K562 (cell line): ENCODE data around the gene VILL. TPM values are rescaled to one million over a fixed set of nuclear protein-coding genes. Genes with fewer than 3 reads are reported as not detected.

ENCODE experiments used
- ATF1 ChIP-seq, 2 experiments: fragments of 450-650 bp in 1 of 2; IDR thresholded peaks; 2 replicates each; pipeline ENCODE4 v1.6.1; 2016; ENCODE audit warnings: missing compliant biosample characterization in 1 of 2, missing genetic modification characterization in 1 of 2
- CC2D1A ChIP-seq: fragments of 450-650 bp; IDR thresholded peaks from 2 replicates; pipeline ENCODE4 v1.6.1; 2017; ENCODE audit warnings: mild to moderate bottlenecking
- HNRNPK ChIP-seq: fragments of 200-400 bp; formaldehyde crosslinking; IDR thresholded peaks from one replicate; pipeline ENCODE4 v1.6.1; 2018; ENCODE audit warnings: mild to moderate bottlenecking, low read depth, low read length; ENCODE audit not compliant: poor library complexity, severe bottlenecking
- JUN ChIP-seq, 2 experiments: sonication (generic) in 1 of 2; formaldehyde crosslinking in 1 of 2; IDR thresholded peaks; 2 replicates each; pipeline versions ENCODE4 v1.6.1 to v1.8.0; 2012 to 2022; ENCODE audit warnings: borderline replicate concordance in 2 of 2, mild to moderate bottlenecking in 2 of 2, improper control_type of control experiment in 1 of 2, low read depth in 1 of 2, low read length in 1 of 2, missing genetic modification reagents in 1 of 2
- L3MBTL2 ChIP-seq: fragments of 450-650 bp; IDR thresholded peaks from 2 replicates; pipeline ENCODE4 v1.6.1; 2016; ENCODE audit warnings: mild to moderate bottlenecking, moderate library complexity
- LARP7 ChIP-seq: fragments of 450-650 bp; IDR thresholded peaks from 2 replicates; pipeline ENCODE4 v1.6.1; 2016
- MAZ ChIP-seq, 2 experiments: fragments of 450-650 bp in 1 of 2; sonication (generic) in 1 of 2; formaldehyde crosslinking; IDR thresholded peaks in 1 of 2; conservative IDR thresholded peaks in 1 of 2; 2 replicates each; pipeline versions ENCODE4 v1.4.0 to v1.5.0; 2020; ENCODE audit warnings: mild to moderate bottlenecking in 1 of 2, missing genetic modification reagents in 1 of 2
- MEF2D ChIP-seq: conservative IDR thresholded peaks from 2 replicates; pipeline ENCODE4 v1.6.1; 2016; ENCODE audit warnings: low read depth, missing genetic modification characterization, missing compliant biosample characterization
- MTA1 ChIP-seq: fragments of 450-650 bp; IDR thresholded peaks from 2 replicates; pipeline ENCODE4 v1.6.1; 2017; ENCODE audit warnings: borderline replicate concordance
- MYBL2 ChIP-seq, 2 experiments: fragments of 450-650 bp in 1 of 2; sonication (generic) in 1 of 2; formaldehyde crosslinking in 1 of 2; IDR thresholded peaks; 2 replicates each; pipeline versions ENCODE4 v1.6.1 to v1.8.1; 2017 to 2022; ENCODE audit warnings: borderline replicate concordance in 1 of 2, inconsistent platforms in 1 of 2, low read depth in 1 of 2, mild to moderate bottlenecking in 1 of 2, missing genetic modification reagents in 1 of 2, moderate library complexity in 1 of 2
- MYC ChIP-seq, 2 experiments: fragments of 250-450 bp in 1 of 2; sonication (Bioruptor Pico) in 1 of 2; IDR thresholded peaks; 2 replicates each; pipeline versions ENCODE4 v1.5.1 to v1.6.1; 2012 to 2021; ENCODE audit warnings: low read depth in 2 of 2, borderline replicate concordance in 1 of 2, improper control_type of control experiment in 1 of 2, low read length in 1 of 2, mild to moderate bottlenecking in 1 of 2, moderate library complexity in 1 of 2
- NFIC ChIP-seq: fragments of 450-650 bp; IDR thresholded peaks from 2 replicates; pipeline ENCODE4 v1.6.1; 2017; ENCODE audit warnings: mild to moderate bottlenecking, inconsistent platforms
- NFIX ChIP-seq: fragments of 250-450 bp; sonication (Bioruptor Pico); IDR thresholded peaks from 2 replicates; pipeline ENCODE4 v1.4.0; 2020; ENCODE audit warnings: low read depth, mild to moderate bottlenecking, moderate library complexity
- NR2C1 ChIP-seq, 2 experiments: fragments of 450-650 bp; IDR thresholded peaks; 2 replicates each; pipeline ENCODE4 v1.6.1; 2017; ENCODE audit warnings: mild to moderate bottlenecking in 2 of 2, antibody characterized with exemption in 1 of 2, inconsistent platforms in 1 of 2, missing compliant biosample characterization in 1 of 2, missing genetic modification characterization in 1 of 2
- PML ChIP-seq: IDR thresholded peaks from 2 replicates; pipeline ENCODE4 v1.6.1; 2012; ENCODE audit warnings: low read length, inconsistent platforms
- POLR2AphosphoS2 ChIP-seq: IDR thresholded peaks from 2 replicates; pipeline ENCODE4 v1.6.1; 2012; ENCODE audit warnings: low read length, improper control_type of control experiment
- RUNX1 ChIP-seq: sonication (generic); IDR thresholded peaks from 2 replicates; pipeline ENCODE4 v1.6.1; 2016; ENCODE audit warnings: antibody characterized with exemption, low read depth
- SMAD4 ChIP-seq: fragments of 250-450 bp; sonication (Bioruptor Pico); conservative IDR thresholded peaks from 2 replicates; pipeline ENCODE4 v1.8.0; 2021; ENCODE audit warnings: inconsistent platforms, mild to moderate bottlenecking, moderate library complexity
- SMARCB1 ChIP-seq: IDR thresholded peaks from 2 replicates; pipeline ENCODE4 v1.6.1; 2011; ENCODE audit warnings: improper control_type of control experiment, low read depth; ENCODE audit not compliant: insufficient read length
- TAF1 ChIP-seq: IDR thresholded peaks from 2 replicates; pipeline ENCODE4 v1.6.1; 2011; ENCODE audit warnings: mild to moderate bottlenecking, low read length, moderate library complexity; ENCODE audit not compliant: insufficient read depth, control insufficient read depth, severe bottlenecking; ENCODE audit errors: extremely low read depth
- ZBTB17 ChIP-seq: fragments of 450-650 bp; formaldehyde crosslinking; IDR thresholded peaks from 2 replicates; pipeline ENCODE4 v1.4.0; 2020; ENCODE audit warnings: mild to moderate bottlenecking
- polyA plus RNA-seq, 8 experiments: library from polyadenylated mRNA; depleted of rRNA in 4 of 8; stranded (reverse) in 5 of 8; unstranded in 3 of 8; fragments of >200 nt; fragmentation: Nextera tagmentation in 2 of 8; fragmentation: Illumina TruSeq in 1 of 8; extraction: Ambion mirVana in 2 of 8; extraction: Trizol in 1 of 8; gene quantifications; 2 replicates each; pipeline versions ENCODE4 v1.2.1 to v1.2.3, GENCODE V29; 2011 to 2014; ENCODE audit warnings: inconsistent platforms in 1 of 8, missing spikeins in 1 of 8
- total RNA-seq, 7 experiments: library from RNA; depleted of rRNA in 6 of 7; stranded (reverse); fragments of >200 nt in 6 of 7; fragmentation: Illumina TruSeq in 2 of 7; extraction: Trizol in 2 of 7; gene quantifications; 2 replicates each; pipeline versions ENCODE4 v1.2.1 to v1.2.3, GENCODE V29; 2011 to 2021; ENCODE audit warnings: low replicate concordance in 1 of 7
- TF ChIP-seq, protein P1 (sequence below): sonication (generic); formaldehyde crosslinking; IDR thresholded peaks from 2 replicates; pipeline ENCODE4 v1.8.0; 2022; ENCODE audit warnings: mild to moderate bottlenecking, missing genetic modification reagents
- TF ChIP-seq, protein P2 (sequence below): sonication (generic); formaldehyde crosslinking; IDR thresholded peaks from 2 replicates; pipeline ENCODE4 v1.8.0; 2022; ENCODE audit warnings: missing genetic modification reagents, mild to moderate bottlenecking, moderate library complexity, borderline replicate concordance
- TF ChIP-seq, protein P3 (sequence below): conservative IDR thresholded peaks from 2 replicates; pipeline ENCODE4 v1.6.1; 2011; ENCODE audit warnings: low read depth, mild to moderate bottlenecking, low read length; ENCODE audit not compliant: control insufficient read depth

VILL gene
- total and polyA plus RNA-seq, 9 of the 15 experiments (the other 6 are each of a cell fraction or from before 2014, with no cell fraction given): 0.11 to 16.0 (median 8.8) TPM

DNA sequence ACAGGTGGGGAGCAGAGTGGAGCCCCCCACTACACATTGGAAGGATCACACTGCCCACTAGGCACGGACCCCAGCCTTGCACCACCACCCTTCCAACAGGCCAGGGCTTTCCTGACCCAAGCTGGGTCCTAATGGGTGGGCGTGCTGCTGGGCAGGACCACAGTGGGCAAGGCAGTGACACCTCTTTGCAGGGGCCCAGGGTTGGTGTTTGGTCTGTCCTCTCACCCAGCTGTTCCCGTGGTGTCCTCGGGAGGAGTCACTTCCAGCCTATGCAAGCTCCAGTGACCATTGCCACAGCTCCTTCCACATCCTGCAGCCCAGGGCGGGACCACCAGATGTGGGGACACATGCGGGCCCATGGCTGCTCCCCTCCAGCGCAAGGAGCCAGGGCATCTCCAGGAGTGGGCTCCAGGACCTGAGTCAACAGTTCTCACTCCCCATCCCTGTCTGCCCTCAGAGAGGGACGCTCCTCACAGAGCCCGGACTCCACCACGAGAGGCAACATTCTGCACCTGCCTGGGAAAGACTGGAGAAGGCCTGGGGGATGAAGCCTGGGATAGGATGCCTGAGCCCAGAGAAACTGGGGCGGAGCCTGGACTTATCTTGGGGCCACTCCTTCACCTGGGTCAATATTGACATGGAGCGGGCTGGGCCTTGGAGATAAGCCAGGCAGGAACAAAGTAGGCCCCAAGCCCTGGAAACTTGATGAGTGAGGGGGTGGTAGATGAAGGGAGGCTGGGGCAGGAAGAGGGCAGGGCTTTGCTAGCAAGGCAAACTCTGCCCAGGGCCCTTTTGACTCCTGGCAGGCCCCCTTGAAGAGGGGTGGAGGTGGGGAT is 3.9 kb upstream of the VILL start (continued):
- TF ChIP-seq, protein P1, sequence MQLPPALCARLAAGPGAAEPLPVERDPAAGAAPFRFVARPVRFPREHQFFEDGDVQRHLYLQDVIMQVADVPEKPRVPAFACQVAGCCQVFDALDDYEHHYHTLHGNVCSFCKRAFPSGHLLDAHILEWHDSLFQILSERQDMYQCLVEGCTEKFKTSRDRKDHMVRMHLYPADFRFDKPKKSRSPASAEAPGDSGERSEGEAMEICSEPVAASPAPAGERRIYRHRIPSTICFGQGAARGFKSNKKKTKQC: peak; percentile 58; the same call in 1 of the 2 replicates
- no peak for TF ChIP-seq NFIX (CRISPR knock-in tag)
- no peak for TF ChIP-seq MYBL2 (IDR thresholded peaks at IDR 0.05; ENCODE audit: low read depth)
- no peak for TF ChIP-seq MYBL2 (CRISPR knock-in tag; IDR thresholded peaks at IDR 0.05; ENCODE audit: borderline replicate concordance)
- peak; percentile 65 for TF ChIP-seq TAF1
- TF ChIP-seq L3MBTL2: peak; percentile 72
- no peak; the same call in 1 of the 2 replicates for TF ChIP-seq LARP7
- no peak for TF ChIP-seq NR2C1 (IDR thresholded peaks at IDR 0.05)
- TF ChIP-seq NR2C1 (tag; IDR thresholded peaks at IDR 0.05): no peak
- peak; percentile 79 for TF ChIP-seq ZBTB17
- TF ChIP-seq, protein P2, sequence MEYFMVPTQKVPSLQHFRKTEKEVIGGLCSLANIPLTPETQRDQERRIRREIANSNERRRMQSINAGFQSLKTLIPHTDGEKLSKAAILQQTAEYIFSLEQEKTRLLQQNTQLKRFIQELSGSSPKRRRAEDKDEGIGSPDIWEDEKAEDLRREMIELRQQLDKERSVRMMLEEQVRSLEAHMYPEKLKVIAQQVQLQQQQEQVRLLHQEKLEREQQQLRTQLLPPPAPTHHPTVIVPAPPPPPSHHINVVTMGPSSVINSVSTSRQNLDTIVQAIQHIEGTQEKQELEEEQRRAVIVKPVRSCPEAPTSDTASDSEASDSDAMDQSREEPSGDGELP: peak; percentile 96
- TF ChIP-seq POLR2AphosphoS2: no peak
- TF ChIP-seq, protein P3, sequence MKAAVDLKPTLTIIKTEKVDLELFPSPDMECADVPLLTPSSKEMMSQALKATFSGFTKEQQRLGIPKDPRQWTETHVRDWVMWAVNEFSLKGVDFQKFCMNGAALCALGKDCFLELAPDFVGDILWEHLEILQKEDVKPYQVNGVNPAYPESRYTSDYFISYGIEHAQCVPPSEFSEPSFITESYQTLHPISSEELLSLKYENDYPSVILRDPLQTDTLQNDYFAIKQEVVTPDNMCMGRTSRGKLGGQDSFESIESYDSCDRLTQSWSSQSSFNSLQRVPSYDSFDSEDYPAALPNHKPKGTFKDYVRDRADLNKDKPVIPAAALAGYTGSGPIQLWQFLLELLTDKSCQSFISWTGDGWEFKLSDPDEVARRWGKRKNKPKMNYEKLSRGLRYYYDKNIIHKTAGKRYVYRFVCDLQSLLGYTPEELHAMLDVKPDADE: peak; percentile 82
- peak; percentile 96 for TF ChIP-seq NFIC
- peak; percentile 87 to 89 for TF ChIP-seq MAZ (CRISPR knock-in tag; conservative IDR thresholded peaks at IDR 0.05 in 1 of 2, IDR thresholded peaks at IDR 0.05 in 1 of 2)
- TF ChIP-seq PML: peak; percentile 98
- no peak for TF ChIP-seq HNRNPK
- peak; percentile 36; the same call in 1 of the 2 replicates for TF ChIP-seq JUN (IDR thresholded peaks at IDR 0.05; ENCODE audit: borderline replicate concordance, low read depth, low read length)
- TF ChIP-seq JUN (CRISPR knock-in tag; IDR thresholded peaks at IDR 0.05; ENCODE audit: borderline replicate concordance): no peak; the same call in 1 of the 2 replicates
- TF ChIP-seq MYC (IDR thresholded peaks at IDR 0.05; ENCODE audit: low read depth, low read length): peak; percentile 80
- no peak for TF ChIP-seq MYC (CRISPR knock-in tag; IDR thresholded peaks at IDR 0.05; ENCODE audit: borderline replicate concordance, low read depth)
- 0 out of 2 replicates have a peak, but pooled peaks have one; percentile 15 for TF ChIP-seq MEF2D (tag)
- peak; percentile 94 for TF ChIP-seq RUNX1
- TF ChIP-seq CC2D1A: peak; percentile 98
- TF ChIP-seq MTA1: peak; percentile 93
- no peak for TF ChIP-seq ATF1 (CRISPR knock-in tag; IDR thresholded peaks at IDR 0.05)
- no peak for TF ChIP-seq ATF1 (tag; IDR thresholded peaks at IDR 0.05)
- TF ChIP-seq SMARCB1: no peak
- peak; percentile 86 for TF ChIP-seq SMAD4
